Neural progenitor cell (in vitro differentiated cells): ENCODE measurements around the gene SLC38A10. TPM values are rescaled to one million over a fixed set of nuclear protein-coding genes. Genes with fewer than 3 reads are reported as not detected.
A peak's percentile ranks its signal among the peaks of the same experiment; 100 is the strongest.

ENCODE experiments used
- DNase-seq: peaks from one replicate; pipeline ENCODE4 v3.0.0-alpha.2; 2016; ENCODE audit warnings: low spot score
- H2AFZ ChIP-seq: fragments of 200-600 bp; sonication (generic); replicated peaks from 2 replicates; pipeline ENCODE4 v1.6.1; 2016; ENCODE audit warnings: antibody characterized with exemption
- H3F3A ChIP-seq: fragments of 200-600 bp; sonication (generic); 2 replicates; pipeline ENCODE4 v1.6.1; 2016; ENCODE audit warnings: antibody characterized with exemption, low read depth
- H3K27ac ChIP-seq: fragments of 200-600 bp; sonication (generic); 2 replicates; pipeline ENCODE4 v1.5.1; 2016; ENCODE audit warnings: mild to moderate bottlenecking
- H3K27me3 ChIP-seq: fragments of 200-600 bp; sonication (generic); 2 replicates; pipeline ENCODE4 v1.6.1; 2016; ENCODE audit warnings: mild to moderate bottlenecking, moderate library complexity
- H3K36me3 ChIP-seq: fragments of 200-600 bp; sonication (generic); 2 replicates; pipeline ENCODE4 v1.5.1; 2016
- H3K4me1 ChIP-seq: fragments of 200-600 bp; sonication (generic); 2 replicates; pipeline ENCODE4 v1.6.1; 2016; ENCODE audit warnings: mixed run types
- H3K4me2 ChIP-seq: fragments of 200-600 bp; sonication (generic); 2 replicates; pipeline ENCODE4 v1.6.1; 2016
- H3K4me3 ChIP-seq: fragments of 200-600 bp; sonication (generic); 2 replicates; pipeline ENCODE4 v1.5.1; 2016
- H3K79me2 ChIP-seq: fragments of 200-600 bp; sonication (generic); 2 replicates; pipeline ENCODE4 v1.6.1; 2016; ENCODE audit warnings: low read depth
- H3K9ac ChIP-seq: fragments of 200-600 bp; sonication (generic); 2 replicates; pipeline ENCODE4 v1.6.1; 2016
- H3K9me3 ChIP-seq: fragments of 200-600 bp; sonication (generic); 2 replicates; pipeline ENCODE4 v1.5.1; 2016; ENCODE audit warnings: low read depth
- H4K20me1 ChIP-seq: fragments of 200-600 bp; sonication (generic); 2 replicates; pipeline ENCODE4 v1.6.1; 2016; ENCODE audit warnings: low read depth
- H3K27ac Mint-ChIP-seq: 3 replicates; pipeline ENCODE4 v1.8.0; 2021; ENCODE audit warnings: mixed read lengths
- H3K27me3 Mint-ChIP-seq: 2 replicates; pipeline ENCODE4 v1.8.0; 2022; ENCODE audit warnings: low read depth, mild to moderate bottlenecking, inconsistent platforms, moderate library complexity, mixed read lengths; ENCODE audit not compliant: insufficient read depth
- H3K36me3 Mint-ChIP-seq: 3 replicates; pipeline ENCODE4 v1.8.0; 2021; ENCODE audit warnings: mixed read lengths
- H3K4me1 Mint-ChIP-seq: 3 replicates; pipeline ENCODE4 v1.8.0; 2021; ENCODE audit warnings: mixed read lengths
- H3K4me3 Mint-ChIP-seq: 3 replicates; pipeline ENCODE4 v1.8.0; 2021; ENCODE audit warnings: mild to moderate bottlenecking, moderate library complexity, mixed read lengths
- H3K9me3 Mint-ChIP-seq: 3 replicates; pipeline ENCODE4 v1.8.0; 2020; ENCODE audit warnings: mixed read lengths
- EZH2 ChIP-seq: fragments of 200-600 bp; sonication (generic); IDR thresholded peaks from 2 replicates; pipeline ENCODE4 v1.6.1; 2017; ENCODE audit warnings: antibody characterized with exemption, mild to moderate bottlenecking, moderate library complexity
- EZH2phosphoT487 ChIP-seq: fragments of 200-600 bp; sonication (generic); IDR thresholded peaks from 2 replicates; pipeline ENCODE4 v1.6.1; 2017; ENCODE audit warnings: antibody characterized with exemption
- total RNA-seq: library from RNA; depleted of rRNA; stranded (reverse); fragments of >200 nt; gene quantifications from 2 replicates; pipeline ENCODE4 v1.2.3, GENCODE V29; 2015; ENCODE audit warnings: low replicate concordance
- TF ChIP-seq, protein P1 (sequence below): fragments of 200-600 bp; sonication (generic); IDR thresholded peaks from 2 replicates; pipeline ENCODE4 v1.5.1; 2017; ENCODE audit warnings: antibody characterized with exemption, mild to moderate bottlenecking

SLC38A10 gene
- total RNA-seq, 1 donor from 2014 or later: 8.3 TPM

GRCh38 chr17:81325714-81326358 lies 30.7 kb upstream of the SLC38A10 start:
- Mint-ChIP-seq H3K36me3 (no peaks in the 10 kb centered on the region), H3K9me3 (no peaks in the 10 kb centered on the region), H3K4me3 (no peak overlapping the region), H3K27ac (no peak overlapping the region), H3K4me1 (peaks cover 17% of the 10 kb centered on the region), H3K27me3 (peaks cover 7% of the 10 kb centered on the region)
- H3K36me3 ChIP-seq: no peaks in the 10 kb centered on the region
- H3K4me3 ChIP-seq: no peak overlapping the region
- TF ChIP-seq EZH2: no peak
- TF ChIP-seq EZH2phosphoT487: no peak
- TF ChIP-seq, protein P1, sequence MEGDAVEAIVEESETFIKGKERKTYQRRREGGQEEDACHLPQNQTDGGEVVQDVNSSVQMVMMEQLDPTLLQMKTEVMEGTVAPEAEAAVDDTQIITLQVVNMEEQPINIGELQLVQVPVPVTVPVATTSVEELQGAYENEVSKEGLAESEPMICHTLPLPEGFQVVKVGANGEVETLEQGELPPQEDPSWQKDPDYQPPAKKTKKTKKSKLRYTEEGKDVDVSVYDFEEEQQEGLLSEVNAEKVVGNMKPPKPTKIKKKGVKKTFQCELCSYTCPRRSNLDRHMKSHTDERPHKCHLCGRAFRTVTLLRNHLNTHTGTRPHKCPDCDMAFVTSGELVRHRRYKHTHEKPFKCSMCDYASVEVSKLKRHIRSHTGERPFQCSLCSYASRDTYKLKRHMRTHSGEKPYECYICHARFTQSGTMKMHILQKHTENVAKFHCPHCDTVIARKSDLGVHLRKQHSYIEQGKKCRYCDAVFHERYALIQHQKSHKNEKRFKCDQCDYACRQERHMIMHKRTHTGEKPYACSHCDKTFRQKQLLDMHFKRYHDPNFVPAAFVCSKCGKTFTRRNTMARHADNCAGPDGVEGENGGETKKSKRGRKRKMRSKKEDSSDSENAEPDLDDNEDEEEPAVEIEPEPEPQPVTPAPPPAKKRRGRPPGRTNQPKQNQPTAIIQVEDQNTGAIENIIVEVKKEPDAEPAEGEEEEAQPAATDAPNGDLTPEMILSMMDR: no peak
- peaks cover 24% of the 10 kb centered on the region for H3K4me1 ChIP-seq
- no peak overlapping the region for H3K27ac ChIP-seq
- H3K4me2 ChIP-seq: no peak overlapping the region
- H2AFZ ChIP-seq: no peak overlapping the region
- H3K79me2 ChIP-seq: no peaks in the 10 kb centered on the region
- no peaks in the 10 kb centered on the region for H3K9me3 ChIP-seq
- H3K9ac ChIP-seq: no peak overlapping the region
- no peaks in the 10 kb centered on the region for H4K20me1 ChIP-seq
- no peak for DNase-seq
- H3F3A ChIP-seq: peaks cover 13% of the 10 kb centered on the region
- no peaks in the 10 kb centered on the region for H3K27me3 ChIP-seq

DNA sequence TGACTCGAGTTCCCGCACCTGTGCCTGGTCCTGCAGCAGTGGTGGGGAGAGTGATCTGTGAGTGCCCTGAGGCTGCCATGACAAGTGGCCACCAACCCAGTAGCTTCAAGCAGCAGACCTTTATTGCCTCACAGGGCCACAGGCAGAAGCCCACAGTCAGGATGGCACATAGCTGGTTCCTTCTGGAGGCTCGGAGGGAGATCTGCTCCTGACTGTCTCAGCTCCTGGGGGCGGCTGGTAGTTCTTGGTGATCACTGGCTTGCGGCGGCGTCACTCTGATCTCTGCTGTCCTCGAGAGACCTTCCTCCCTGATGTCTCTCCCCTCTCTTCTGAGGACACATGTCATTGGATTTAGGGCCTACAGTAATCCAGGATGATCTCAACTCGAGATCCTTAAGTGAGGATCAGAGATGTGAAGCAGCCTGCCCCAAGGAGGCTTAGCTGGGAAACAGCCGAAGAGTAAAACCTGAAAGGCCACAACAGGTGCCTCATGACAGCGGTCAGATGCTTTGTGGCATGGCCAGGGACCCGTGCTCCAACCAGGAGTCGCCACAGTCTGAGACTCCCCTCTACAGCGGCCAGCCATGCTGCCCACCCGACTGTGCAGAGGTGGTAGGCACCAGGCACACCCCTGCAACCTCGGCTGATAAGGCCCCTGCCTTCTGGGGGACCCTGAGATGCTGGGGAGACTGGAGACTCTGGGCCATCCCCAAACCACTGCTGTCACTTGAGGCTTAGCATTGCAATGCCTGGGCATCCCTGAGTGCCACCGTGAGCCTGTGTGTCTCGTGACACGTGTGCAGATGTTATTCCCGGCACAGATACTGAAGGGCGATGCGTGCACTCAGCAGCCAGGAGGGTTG lies 30.0 kb upstream of the SLC38A10 start:
- Histone ChIP-seq H3K4me2 (no peak overlapping the region), H3K27me3 (no peaks in the 10 kb centered on the region), H2AFZ (no peak overlapping the region), H3K36me3 (no peaks in the 10 kb centered on the region), H3K4me1 (peaks cover 17% of the 10 kb centered on the region), H3F3A (peaks cover 8% of the 10 kb centered on the region), H3K27ac (no peak overlapping the region), H3K9me3 (no peaks in the 10 kb centered on the region), H3K9ac (no peak overlapping the region), H3K79me2 (no peaks in the 10 kb centered on the region), H3K4me3 (no peak overlapping the region), H4K20me1 (no peaks in the 10 kb centered on the region)
- DNase-seq: no peak
- no peak for TF ChIP-seq EZH2
- TF ChIP-seq, protein P1: no peak
- TF ChIP-seq EZH2phosphoT487: no peak
- Mint-ChIP-seq H3K9me3 (no peaks in the 10 kb centered on the region), H3K36me3 (no peaks in the 10 kb centered on the region), H3K27ac (peak overlapping the region; percentile 21), H3K27me3 (peaks cover 9% of the 10 kb centered on the region), H3K4me3 (no peak overlapping the region), H3K4me1 (peaks cover 14% of the 10 kb centered on the region)

DNA sequence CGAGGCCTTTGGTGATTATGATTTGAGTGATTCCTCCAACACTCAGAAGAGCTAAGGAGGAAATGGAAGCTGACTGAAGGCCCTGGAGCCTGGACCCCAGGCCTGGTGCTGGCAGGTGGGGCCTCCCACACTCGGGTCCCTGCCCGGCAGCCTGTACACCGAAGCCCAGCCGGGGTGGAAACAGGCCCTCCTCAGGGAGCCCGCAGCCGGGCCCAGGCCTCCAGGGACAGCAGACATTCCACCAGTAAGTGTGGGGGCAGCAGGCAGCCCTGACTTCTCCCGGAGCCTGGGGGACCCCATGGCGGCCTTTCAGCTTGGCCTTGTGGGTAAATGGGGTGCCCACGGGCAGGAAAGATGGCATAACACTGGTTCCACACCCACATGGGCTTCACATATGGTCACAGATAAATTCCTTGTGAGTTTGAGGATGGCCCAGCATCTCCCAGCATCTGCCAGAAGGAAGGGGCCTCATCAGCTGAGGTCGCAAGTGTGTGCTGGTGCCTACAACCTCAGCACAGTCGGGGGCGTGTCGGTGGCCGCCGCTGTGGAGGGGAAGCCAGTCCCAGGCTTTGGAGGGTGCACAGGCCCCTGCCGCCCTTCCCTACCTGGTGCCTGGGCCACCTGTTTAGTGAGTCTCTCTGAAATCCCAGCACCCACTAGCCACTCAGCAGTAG lies 29.2 kb upstream of the SLC38A10 start:
- no peaks in the 10 kb centered on the region for H3K36me3 Mint-ChIP-seq
- no peaks in the 10 kb centered on the region for H3K9me3 Mint-ChIP-seq
- H3K4me3 Mint-ChIP-seq: no peak overlapping the region
- TF ChIP-seq, protein P1: no peak
- no peak for TF ChIP-seq EZH2phosphoT487
- H3K9me3 ChIP-seq: no peaks in the 10 kb centered on the region
- no peak overlapping the region for H2AFZ ChIP-seq
- no peak overlapping the region for H3K4me2 ChIP-seq
- no peak overlapping the region for H3K27ac ChIP-seq
- no peaks in the 10 kb centered on the region for H3K27me3 ChIP-seq
- peaks cover 4% of the 10 kb centered on the region for H3F3A ChIP-seq
- H3K4me1 Mint-ChIP-seq: peaks cover 10% of the 10 kb centered on the region
- H3K27ac Mint-ChIP-seq: no peak overlapping the region
- no peaks in the 10 kb centered on the region for H3K36me3 ChIP-seq
- no peak overlapping the region for H3K4me3 ChIP-seq
- H3K9ac ChIP-seq: no peak overlapping the region
- peaks cover 9% of the 10 kb centered on the region for H3K4me1 ChIP-seq
- no peak for DNase-seq
- H4K20me1 ChIP-seq: no peaks in the 10 kb centered on the region
- peaks cover 11% of the 10 kb centered on the region for H3K27me3 Mint-ChIP-seq
- H3K79me2 ChIP-seq: no peaks in the 10 kb centered on the region
